GM19193 (cell line): ENCODE results near the gene GLIS2.

Experiments
- POLR2A ChIP-seq: IDR thresholded peaks from 4 replicates; pipeline ENCODE4 v1.6.1; 2011; ENCODE audit not compliant: insufficient read depth, insufficient read length; ENCODE audit errors: extremely low read depth

Gene GLIS2

GRCh38 chr16:4288148-4288921 lies 27.5 kb upstream of the GLIS2 start:
- no peak for TF ChIP-seq POLR2A

GRCh38 chr16:4290236-4290830 lies 25.5 kb upstream of the GLIS2 start:
- no peak for TF ChIP-seq POLR2A

GRCh38 chr16:4291699-4292098 lies 24.2 kb upstream of the GLIS2 start:
- TF ChIP-seq POLR2A: no peak

GRCh38 chr16:4293181-4293716 lies 22.6 kb upstream of the GLIS2 start:
- no peak for TF ChIP-seq POLR2A

GRCh38 chr16:4293822-4294457 lies 21.9 kb upstream of the GLIS2 start:
- TF ChIP-seq POLR2A: no peak

GRCh38 chr16:4295581-4295980 lies 20.3 kb upstream of the GLIS2 start:
- TF ChIP-seq POLR2A: no peak

- no peak for TF ChIP-seq POLR2A
Measured at GRCh38 chr16:4297480-4297879, 18.4 kb upstream of the GLIS2 start.

- no peak for TF ChIP-seq POLR2A
Measured at GRCh38 chr16:4298761-4299522, 16.9 kb upstream of the GLIS2 start.

- TF ChIP-seq POLR2A: no peak
Measured at GRCh38 chr16:4301177-4301576, 14.7 kb upstream of the GLIS2 start.

GRCh38 chr16:4301968-4302367 lies 13.9 kb upstream of the GLIS2 start:
- no peak for TF ChIP-seq POLR2A

- TF ChIP-seq POLR2A: no peak
Measured at GRCh38 chr16:4303973-4304372, 11.9 kb upstream of the GLIS2 start.

GRCh38 chr16:4306470-4307214 lies 9.2 kb upstream of the GLIS2 start:
- peak; percentile 45 for TF ChIP-seq POLR2A

GRCh38 chr16:4307215-4308037 lies 8.4 kb upstream of the GLIS2 start:
- TF ChIP-seq POLR2A: peak; percentile 85
